ENCODE measurements around the gene IL17RB.

The IL17RB gene

GRCh38 chr3:53846134-53846850 is at the start of gene IL17RB, which contains the start of gene CHDH:
Gene IL17RB (plus strand): TSS chr3:53846568. CDS start chr3:53846589, 21 bp downstream.
Gene CHDH (minus strand): TSS chr3:53846419. CDS start chr3:53824008, 22,411 bp downstream.
- DNase-seq (ENCODE audit: low read depth), result no peak

- no peak for DNase-seq (ENCODE audit: low read depth)
Measured at GRCh38 chr3:53798144-53798543, 48.2 kb upstream of the IL17RB start.

GRCh38 chr3:53799338-53799865 is 47.0 kb upstream of the IL17RB start:
- DNase-seq (ENCODE audit: low read depth), result no peak

DNA sequence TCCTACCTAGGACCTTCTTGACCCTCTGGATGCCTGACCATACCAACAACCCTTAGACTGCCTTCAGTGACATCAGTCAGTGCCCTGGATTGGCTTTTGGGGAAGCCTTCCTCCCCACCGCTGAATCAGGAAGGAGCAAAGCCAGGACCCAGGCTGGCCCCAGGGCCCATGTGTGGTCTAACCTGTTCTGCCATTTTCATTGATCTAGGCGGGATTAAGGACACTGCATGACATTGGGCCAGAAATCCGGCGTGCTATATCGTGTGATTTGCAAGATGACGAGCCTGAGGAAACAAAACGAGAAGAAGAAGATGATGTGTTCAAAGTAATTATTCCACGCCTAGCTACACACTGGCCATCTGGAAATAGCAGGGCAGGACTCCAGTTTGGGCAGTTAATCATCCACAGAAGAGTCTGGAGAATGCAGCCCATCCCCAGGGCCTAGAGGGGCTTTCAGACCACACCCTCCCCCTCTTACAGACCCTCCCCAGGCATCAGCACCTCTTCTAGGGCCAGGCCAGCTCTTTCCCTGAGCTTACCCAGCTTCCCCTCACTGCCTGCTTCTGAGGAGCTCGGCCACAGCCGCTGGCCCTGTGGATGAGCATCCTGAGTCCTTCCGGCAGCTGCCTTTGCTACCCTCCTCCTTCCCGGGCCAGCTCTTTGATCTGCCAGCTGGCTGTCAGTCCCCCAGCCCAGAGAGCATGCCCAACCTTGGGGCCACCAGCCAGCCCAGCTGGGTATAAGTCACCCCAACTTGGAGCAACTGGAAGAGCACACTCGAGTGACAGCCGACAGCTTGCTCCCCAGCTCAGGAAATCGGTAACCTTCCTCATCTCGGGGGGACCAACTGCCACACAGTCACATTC is 46.1 kb upstream of the IL17RB start:
- no peak for DNase-seq (ENCODE audit: low read depth)

GRCh38 chr3:53801319-53801718 is 45.0 kb upstream of the IL17RB start:
- no peak for DNase-seq (ENCODE audit: low read depth)

DNA sequence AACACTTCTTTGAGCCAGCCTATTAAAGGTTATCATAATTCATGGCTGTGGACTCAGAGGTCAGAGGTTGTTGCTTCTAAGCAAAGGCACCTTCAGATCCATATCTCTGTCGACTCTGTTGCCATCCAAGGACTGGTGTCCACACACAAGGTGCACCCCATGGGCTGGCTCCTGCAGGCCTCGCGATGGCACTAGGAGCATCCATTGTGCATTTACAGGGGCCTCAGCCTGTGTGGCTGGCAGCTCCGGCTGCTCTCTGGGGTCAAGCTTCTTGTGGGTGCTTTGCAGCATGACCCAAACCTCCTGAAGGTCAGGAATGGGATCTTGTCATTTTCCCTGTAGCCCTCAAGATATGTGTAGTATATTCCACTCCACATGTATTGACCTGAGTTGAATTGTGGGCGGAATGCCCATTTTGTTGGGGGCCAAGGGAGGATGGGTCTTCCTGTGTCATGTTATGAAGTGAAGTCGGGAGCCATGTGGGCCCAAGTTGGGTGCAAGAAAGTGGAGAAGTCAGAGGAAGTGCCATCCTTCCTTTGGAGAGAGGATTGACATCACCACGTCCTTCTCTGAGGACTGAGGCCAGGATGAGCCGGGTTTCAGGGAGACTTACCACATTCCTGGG is 44.0 kb upstream of the IL17RB start:
- DNase-seq (ENCODE audit: low read depth), result no peak

DNA sequence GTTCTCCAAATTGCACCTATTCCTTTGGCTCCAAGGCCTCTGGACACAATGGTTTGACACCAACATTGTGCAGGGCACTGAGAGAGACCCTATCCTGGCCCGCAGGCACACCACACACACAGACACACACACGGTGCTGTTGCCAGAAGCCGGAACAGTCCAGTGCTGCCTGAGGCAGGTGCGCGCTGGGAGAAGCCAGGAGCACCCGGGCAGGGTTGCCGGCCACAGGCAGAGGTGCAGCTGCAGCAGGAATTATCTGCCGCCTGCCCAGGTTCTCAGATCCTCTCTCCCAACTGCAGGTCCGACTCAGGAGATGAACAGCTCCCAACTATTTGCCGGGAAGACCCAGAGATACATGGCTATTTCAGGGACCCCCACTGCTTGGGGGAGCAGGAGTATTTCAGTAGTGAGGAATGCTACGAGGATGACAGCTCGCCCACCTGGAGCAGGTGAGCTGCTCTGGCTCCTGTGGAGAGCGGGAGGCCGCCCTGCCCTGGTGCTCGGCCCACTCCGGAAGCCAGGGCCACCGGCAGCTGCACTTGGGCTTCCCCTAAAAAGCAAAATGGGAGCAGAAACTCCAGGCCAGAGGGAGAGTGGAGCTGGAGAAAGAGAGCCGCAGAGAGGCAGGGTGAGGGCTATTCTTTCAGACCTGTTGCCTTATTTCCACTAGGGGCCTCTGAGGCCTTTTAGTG is 43.1 kb upstream of the IL17RB start:
- DNase-seq (ENCODE audit: low read depth), result no peak

GRCh38 chr3:53803816-53804695 is 42.3 kb upstream of the IL17RB start:
- no peak for DNase-seq (ENCODE audit: low read depth)

- DNase-seq (ENCODE audit: low read depth), result peak; percentile 23
Measured at GRCh38 chr3:53804697-53805462, 41.5 kb upstream of the IL17RB start.

DNA sequence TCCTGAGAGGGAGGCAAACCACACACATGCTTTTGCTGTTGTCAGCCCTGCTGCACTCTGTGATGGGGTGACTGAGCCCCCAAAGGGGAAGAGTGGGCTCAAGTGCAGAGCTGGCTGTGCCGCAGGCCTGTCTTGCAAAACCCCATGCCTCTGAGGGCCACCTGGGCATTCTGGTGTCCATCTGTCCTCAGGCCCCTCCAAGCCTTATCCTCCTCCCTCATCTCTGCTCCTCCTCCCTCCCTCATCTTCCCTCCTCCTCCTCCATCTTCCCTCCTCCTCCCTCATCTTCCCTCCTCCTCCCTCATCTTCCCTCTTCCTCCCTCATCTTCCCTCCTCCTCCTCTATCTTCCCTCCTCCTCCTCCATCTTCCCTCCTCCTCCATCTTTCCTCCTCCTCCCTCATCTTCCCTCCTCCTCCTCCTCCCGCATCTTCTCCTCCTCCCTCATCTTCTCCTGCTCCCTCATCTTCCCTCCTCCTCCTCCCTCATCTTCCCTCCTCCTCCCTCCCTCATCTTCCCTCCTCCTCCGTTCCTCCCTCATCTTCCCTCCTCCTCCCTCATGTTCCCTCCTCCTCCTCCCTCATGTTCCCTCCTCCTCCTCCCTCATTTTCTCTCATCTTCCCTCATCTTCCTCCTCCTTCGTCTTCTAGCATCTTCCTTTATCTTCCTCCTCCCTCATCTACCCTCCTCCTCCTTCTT is 40.8 kb upstream of the IL17RB start:
- DNase-seq (ENCODE audit: low read depth), result no peak

DNA sequence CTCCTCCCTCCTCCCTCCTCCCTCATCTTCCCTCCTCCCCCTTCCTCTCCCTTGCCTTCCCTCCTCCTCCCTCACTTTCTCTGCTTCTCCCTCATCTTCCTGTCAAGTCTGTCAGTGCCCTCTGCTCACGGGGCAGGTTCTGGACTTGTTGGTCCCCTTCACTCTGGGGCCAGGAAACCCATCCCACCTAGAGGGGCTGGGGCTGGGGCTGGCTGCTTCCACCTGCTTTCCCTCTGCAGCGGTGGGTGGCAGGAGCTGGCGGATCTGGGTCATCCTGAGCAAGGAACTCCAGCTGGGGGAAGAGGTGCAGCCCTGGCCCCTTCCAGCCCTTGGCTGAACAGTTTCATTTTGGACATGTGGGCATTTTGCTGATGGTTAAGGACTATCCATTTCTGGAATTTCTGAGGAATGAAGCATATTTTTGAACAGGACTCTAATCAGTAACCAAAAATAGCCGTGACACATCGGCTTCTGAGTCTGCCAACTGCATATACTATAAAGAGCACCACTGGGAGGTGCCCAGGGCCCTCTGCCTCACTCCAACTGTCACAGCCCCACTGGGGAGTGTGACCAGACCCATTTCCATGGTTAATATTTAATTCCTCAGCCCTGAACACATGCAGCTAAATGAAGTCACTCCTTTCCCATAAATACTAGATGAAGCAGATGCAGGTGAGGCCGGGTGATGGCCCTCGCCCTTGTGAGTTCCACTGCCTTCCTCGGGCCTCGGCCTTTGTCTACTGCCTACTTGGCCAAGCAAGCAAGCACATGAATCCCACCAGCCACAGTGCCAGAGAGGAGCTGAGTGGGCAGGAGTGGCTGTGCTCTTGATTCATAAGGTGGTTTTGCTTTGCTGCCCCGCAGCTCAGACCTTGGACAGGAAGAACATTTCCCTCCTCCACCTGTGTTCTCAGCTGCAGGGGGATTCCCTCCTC is 39.9 kb upstream of the IL17RB start:
- peak; percentile 40 for DNase-seq (ENCODE audit: low read depth)

DNA sequence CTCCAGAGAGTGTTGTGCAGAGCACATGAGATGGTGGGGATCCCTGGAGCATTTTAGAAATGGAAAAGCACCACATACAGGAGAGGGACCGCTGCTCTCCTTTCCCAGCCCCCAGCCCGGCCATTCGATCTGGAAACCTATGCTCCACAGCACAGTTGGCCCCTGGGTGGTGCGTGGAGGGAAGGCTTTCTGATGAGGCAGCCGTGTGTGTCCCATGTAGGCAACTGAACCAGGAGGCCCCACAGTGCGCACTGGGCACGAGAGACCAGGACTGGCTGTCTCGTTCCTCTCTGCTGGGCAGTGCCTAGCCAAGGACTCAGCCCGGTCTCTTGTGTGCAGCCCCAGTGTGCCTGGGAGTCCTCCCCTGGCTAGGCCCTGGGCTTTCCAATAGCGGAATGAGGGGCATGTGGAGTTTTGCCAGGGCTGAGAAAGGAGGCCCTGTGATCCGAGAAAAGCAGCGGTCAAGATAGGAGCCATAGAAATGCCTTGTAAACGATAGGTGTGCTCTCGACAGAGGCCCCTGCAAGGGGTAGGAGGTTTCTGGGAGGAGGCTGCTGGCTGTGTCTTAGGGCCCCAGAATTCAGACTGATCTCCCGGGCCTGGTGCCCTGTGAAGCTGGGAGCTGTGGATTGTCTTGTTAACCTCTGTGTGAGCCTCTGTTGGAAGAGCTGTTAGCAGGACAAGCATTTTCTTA is 39.1 kb upstream of the IL17RB start:
- no peak for DNase-seq (ENCODE audit: low read depth)

GRCh38 chr3:53808496-53808895 is 37.9 kb upstream of the IL17RB start:
- DNase-seq (ENCODE audit: low read depth), result no peak

DNA sequence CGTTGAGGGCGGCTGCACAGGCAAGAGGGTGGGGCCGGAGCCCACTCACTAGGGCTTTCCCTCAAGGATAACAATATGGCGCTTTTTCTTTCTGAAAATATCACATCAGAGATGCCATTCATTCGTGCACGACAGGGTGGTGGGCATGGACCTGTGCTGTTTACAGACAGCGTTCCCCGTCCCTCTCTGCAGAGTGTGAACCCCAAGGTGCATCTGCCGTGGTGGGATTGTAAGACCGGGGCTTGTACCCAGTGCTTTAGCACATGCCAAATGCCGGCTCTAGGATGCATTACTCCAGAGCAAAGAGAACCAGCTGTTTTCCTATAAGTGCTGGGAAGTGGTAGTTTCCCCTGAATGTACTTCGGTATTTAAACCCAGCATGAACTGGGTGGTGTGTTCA is 37.1 kb upstream of the IL17RB start:
- no peak for DNase-seq (ENCODE audit: low read depth)

- DNase-seq (ENCODE audit: low read depth), result no peak
Measured at GRCh38 chr3:53809764-53810400, 36.5 kb upstream of the IL17RB start.

- DNase-seq (ENCODE audit: low read depth), result no peak
Measured at GRCh38 chr3:53811143-53811927, 35.0 kb upstream of the IL17RB start.
